C4-2B (cell line): Measurements from ENCODE around the gene PIGQ.

ENCODE experiments used
- H3K27ac ChIP-seq: fragments of 450-650 bp; 2 replicates; pipeline ENCODE4 v1.5.1; 2017
- CTCF ChIP-seq: fragments of 450-650 bp; conservative IDR thresholded peaks from 2 replicates; pipeline ENCODE4 v1.5.1; 2017; ENCODE audit warnings: mild to moderate bottlenecking
- ZFX ChIP-seq: fragments of 450-650 bp; IDR thresholded peaks from 2 replicates; pipeline ENCODE4 v1.6.1; 2017

PIGQ gene

GRCh38 chr16:589658-590187 lies 20.0 kb downstream of the PIGQ start, which contains the start of gene RAB40C:
Gene RAB40C, plus strand, starts transcription at chr16:590066. Its CDS starts 226 bp downstream, at chr16:590292.
- TF ChIP-seq CTCF (no peak), ZFX (no peak)
- H3K27ac ChIP-seq = peak within 1 kb of the TSS; percentile 99

- H3K27ac ChIP-seq = peak overlapping the region; percentile 99
These were observed 20.5 kb downstream of the PIGQ start for GRCh38 chr16:590188-590814.

GRCh38 chr16:590815-591200 lies 21.0 kb downstream of the PIGQ start:
- TF ChIP-seq CTCF = no peak
- no peak for TF ChIP-seq ZFX
- peak overlapping the region; percentile 99 for H3K27ac ChIP-seq

More at GRCh38 chr16:590188-590814, 20.5 kb downstream of the PIGQ start:
- TF ChIP-seq CTCF (peak; percentile 22), ZFX (peak; percentile 64; the same call in 1 of the 2 replicates)

- H3K27ac ChIP-seq = peak overlapping the region; percentile 99
- TF ChIP-seq ZFX = no peak
- TF ChIP-seq CTCF = no peak
These were observed 21.5 kb downstream of the PIGQ start for GRCh38 chr16:591231-591630.

GRCh38 chr16:591892-592517 lies 22.2 kb downstream of the PIGQ start:
- peak overlapping the region; percentile 99 for H3K27ac ChIP-seq
- TF ChIP-seq ZFX (no peak), CTCF (no peak)

GRCh38 chr16:592518-593306 lies 22.9 kb downstream of the PIGQ start:
- TF ChIP-seq CTCF (peak; percentile 58), ZFX (no peak; the same call in 1 of the 2 replicates)
- H3K27ac ChIP-seq = peak overlapping the region; percentile 99

GRCh38 chr16:593406-593805 lies 23.6 kb downstream of the PIGQ start:
- H3K27ac ChIP-seq = peak overlapping the region; percentile 99
- TF ChIP-seq ZFX (no peak), CTCF (no peak)
